ENCODE data around the gene STOML2.
A peak's percentile ranks its signal among the peaks of the same experiment; 100 is the strongest.

STOML2 gene

GRCh38 chr9:35067056-35067455, 35.9 kb downstream of the STOML2 start:
- no peaks in the 10 kb centered on the region for H3K27me3 ChIP-seq (replicated peaks in 2 of 5; ENCODE audit: control insufficient read depth in 4 of 5, insufficient read depth in 5 of 5, low read length in 4 of 5)
- DNase-seq, result no peak
- H3K9me3 ChIP-seq (ENCODE audit: control extremely low read depth in 1 of 5, control insufficient read depth in 4 of 5, insufficient read depth in 2 of 5, low read depth in 1 of 5, low read length in 4 of 5), result no peaks in the 10 kb centered on the region
- no CpG with 5 or more reads among the region's 1 CpG for WGBS (ENCODE audit: insufficient coverage)
- ChIA-PET CTCF (interaction anchor here (0.9 to 3.0 kb wide), 5 partner anchors 10 to 35 kb away, joined by 3 to 21 read pairs (median 3); partner anchors contain the start of gene FANCG), POLR2A (no interaction called here)
- no peak overlapping the region for H3K4me3 ChIP-seq (ENCODE audit: control insufficient read depth in 1 of 7, extremely low read depth in 1 of 7, insufficient read depth in 4 of 7, low read depth in 2 of 7, low read length in 6 of 7)
- H3K4me1 ChIP-seq (ENCODE audit: control extremely low read depth in 1 of 4, control insufficient read depth in 4 of 4, insufficient read depth in 4 of 4, low read length in 3 of 4), result peaks cover 14 to 31% (median 20%) of the 10 kb centered on the region in 4 experiments
- peaks cover 36 to 74% (median 56%) of the 10 kb centered on the region in 4 experiments for H3K36me3 ChIP-seq (ENCODE audit: control insufficient read depth in 4 of 4, insufficient read depth in 4 of 4, low read length in 3 of 4)
- no peak overlapping the region for H3K27ac ChIP-seq (ENCODE audit: insufficient read depth in 1 of 2, low read depth in 1 of 2, low read length in 2 of 2, poor library complexity in 1 of 2, severe bottlenecking in 2 of 2)

GRCh38 chr9:35060548-35061207, 42.3 kb downstream of the STOML2 start:
- Histone ChIP-seq H3K9me3 (ENCODE audit: control extremely low read depth in 1 of 5, control insufficient read depth in 4 of 5, insufficient read depth in 2 of 5, low read depth in 1 of 5, low read length in 4 of 5) (no peaks in the 10 kb centered on the region), H3K4me3 (ENCODE audit: control insufficient read depth in 1 of 7, extremely low read depth in 1 of 7, insufficient read depth in 4 of 7, low read depth in 2 of 7, low read length in 6 of 7) (no peak overlapping the region), H3K36me3 (ENCODE audit: control insufficient read depth in 4 of 4, insufficient read depth in 4 of 4, low read length in 3 of 4) (peaks cover 70 to 98% (median 89%) of the 10 kb centered on the region in 4 experiments), H3K4me1 (ENCODE audit: control extremely low read depth in 1 of 4, control insufficient read depth in 4 of 4, insufficient read depth in 4 of 4, low read length in 3 of 4) (no peaks in the 10 kb centered on the region), H3K27ac (ENCODE audit: insufficient read depth in 1 of 2, low read depth in 1 of 2, low read length in 2 of 2, poor library complexity in 1 of 2, severe bottlenecking in 2 of 2) (no peak overlapping the region), H3K27me3 (replicated peaks in 2 of 5; ENCODE audit: control insufficient read depth in 4 of 5, insufficient read depth in 5 of 5, low read length in 4 of 5) (no peaks in the 10 kb centered on the region)
- no peak for DNase-seq
- CTCF ChIA-PET, result interaction anchor here (2.5 to 3.9 kb wide), 3 partner anchors 9 to 161 kb away, joined by 8 to 22 read pairs (median 20); partner anchors contain the start of gene VCP
- POLR2A ChIA-PET, result no interaction called here
- WGBS (ENCODE audit: insufficient coverage), result 98% methylated on average over 11 of the region's 11 CpGs

GRCh38 chr9:35059438-35059837, 43.5 kb downstream of the STOML2 start:
- CTCF ChIA-PET, result interaction anchor here (1.5 to 3.9 kb wide), 5 partner anchors 7 to 160 kb away, joined by 4 to 22 read pairs (median 8); partner anchors contain the start of gene VCP
- Histone ChIP-seq H3K9me3 (ENCODE audit: control extremely low read depth in 1 of 5, control insufficient read depth in 4 of 5, insufficient read depth in 2 of 5, low read depth in 1 of 5, low read length in 4 of 5) (no peaks in the 10 kb centered on the region), H3K27me3 (replicated peaks in 2 of 5; ENCODE audit: control insufficient read depth in 4 of 5, insufficient read depth in 5 of 5, low read length in 4 of 5) (no peaks in the 10 kb centered on the region), H3K27ac (ENCODE audit: insufficient read depth in 1 of 2, low read depth in 1 of 2, low read length in 2 of 2, poor library complexity in 1 of 2, severe bottlenecking in 2 of 2) (no peak overlapping the region), H3K4me3 (ENCODE audit: control insufficient read depth in 1 of 7, extremely low read depth in 1 of 7, insufficient read depth in 4 of 7, low read depth in 2 of 7, low read length in 6 of 7) (no peak overlapping the region), H3K4me1 (ENCODE audit: control extremely low read depth in 1 of 4, control insufficient read depth in 4 of 4, insufficient read depth in 4 of 4, low read length in 3 of 4) (no peaks in the 10 kb centered on the region), H3K36me3 (ENCODE audit: control insufficient read depth in 4 of 4, insufficient read depth in 4 of 4, low read length in 3 of 4) (peaks cover 61 to 97% (median 87%) of the 10 kb centered on the region in 4 experiments)
- 99% methylated on average over 9 of the region's 10 CpGs for WGBS (ENCODE audit: insufficient coverage)
- POLR2A ChIA-PET, result interaction anchor here (2.2 kb wide), 1 partner anchor 12 kb away, joined by 10 read pairs; the partner anchor contains the start of gene VCP
- DNase-seq, result no peak

GRCh38 chr9:35057271-35057620, 45.7 kb downstream of the STOML2 start:
- Histone ChIP-seq H3K4me3 (ENCODE audit: control insufficient read depth in 1 of 7, extremely low read depth in 1 of 7, insufficient read depth in 4 of 7, low read depth in 2 of 7, low read length in 6 of 7) (no peak overlapping the region), H3K36me3 (ENCODE audit: control insufficient read depth in 4 of 4, insufficient read depth in 4 of 4, low read length in 3 of 4) (peaks cover 52 to 85% (median 69%) of the 10 kb centered on the region in 4 experiments), H3K9me3 (ENCODE audit: control extremely low read depth in 1 of 5, control insufficient read depth in 4 of 5, insufficient read depth in 2 of 5, low read depth in 1 of 5, low read length in 4 of 5) (no peaks in the 10 kb centered on the region), H3K27ac (ENCODE audit: insufficient read depth in 1 of 2, low read depth in 1 of 2, low read length in 2 of 2, poor library complexity in 1 of 2, severe bottlenecking in 2 of 2) (no peak overlapping the region), H3K4me1 (ENCODE audit: control extremely low read depth in 1 of 4, control insufficient read depth in 4 of 4, insufficient read depth in 4 of 4, low read length in 3 of 4) (no peaks in the 10 kb centered on the region), H3K27me3 (replicated peaks in 2 of 5; ENCODE audit: control insufficient read depth in 4 of 5, insufficient read depth in 5 of 5, low read length in 4 of 5) (no peaks in the 10 kb centered on the region)
- DNase-seq, result no peak
- 99% methylated on average over 8 of the region's 8 CpGs for WGBS (ENCODE audit: insufficient coverage)
- ChIA-PET POLR2A (interaction anchor here (1.2 kb wide), 1 partner anchor 11 kb away, joined by 3 read pairs; no protein-coding TSS in a partner anchor), CTCF (interaction anchor here (0.9 to 2.0 kb wide), 4 partner anchors 9 to 157 kb away, joined by 3 to 4 read pairs (median 4); no protein-coding TSS in a partner anchor)

- ChIA-PET POLR2A (interaction anchor here (1.2 kb wide), 1 partner anchor 12 kb away, joined by 3 read pairs; no protein-coding TSS in a partner anchor), CTCF (interaction anchor here (0.9 to 2.0 kb wide), 4 partner anchors 10 to 157 kb away, joined by 3 to 4 read pairs (median 4); no protein-coding TSS in a partner anchor)
- peaks cover 51 to 83% (median 64%) of the 10 kb centered on the region in 4 experiments for H3K36me3 ChIP-seq (ENCODE audit: control insufficient read depth in 4 of 4, insufficient read depth in 4 of 4, low read length in 3 of 4)
- no peaks in the 10 kb centered on the region for H3K4me1 ChIP-seq (ENCODE audit: control extremely low read depth in 1 of 4, control insufficient read depth in 4 of 4, insufficient read depth in 4 of 4, low read length in 3 of 4)
- 97% methylated on average over 6 of the region's 9 CpGs for WGBS (ENCODE audit: insufficient coverage)
- peak in 1 of 3 donors; percentile 23 for DNase-seq
- H3K9me3 ChIP-seq (ENCODE audit: control extremely low read depth in 1 of 5, control insufficient read depth in 4 of 5, insufficient read depth in 2 of 5, low read depth in 1 of 5, low read length in 4 of 5), result no peaks in the 10 kb centered on the region
- H3K4me3 ChIP-seq (ENCODE audit: control insufficient read depth in 1 of 7, extremely low read depth in 1 of 7, insufficient read depth in 4 of 7, low read depth in 2 of 7, low read length in 6 of 7), result no peak overlapping the region
- H3K27ac ChIP-seq (ENCODE audit: insufficient read depth in 1 of 2, low read depth in 1 of 2, low read length in 2 of 2, poor library complexity in 1 of 2, severe bottlenecking in 2 of 2), result no peak overlapping the region
- no peaks in the 10 kb centered on the region for H3K27me3 ChIP-seq (replicated peaks in 2 of 5; ENCODE audit: control insufficient read depth in 4 of 5, insufficient read depth in 5 of 5, low read length in 4 of 5)
These were observed 46.2 kb downstream of the STOML2 start for GRCh38 chr9:35056571-35057270.

GRCh38 chr9:35054871-35055644, 47.9 kb downstream of the STOML2 start:
- peaks cover 38 to 69% (median 49%) of the 10 kb centered on the region in 4 experiments for H3K36me3 ChIP-seq (ENCODE audit: control insufficient read depth in 4 of 4, insufficient read depth in 4 of 4, low read length in 3 of 4)
- H3K27ac ChIP-seq (ENCODE audit: insufficient read depth in 1 of 2, low read depth in 1 of 2, low read length in 2 of 2, poor library complexity in 1 of 2, severe bottlenecking in 2 of 2), result no peak overlapping the region
- POLR2A ChIA-PET, result interaction anchor here (0.6 to 0.9 kb wide), 3 partner anchors 9 to 25 kb away, joined by 3 read pairs; partner anchors contain the start of gene FANCG
- 95% methylated on average over 9 of the region's 14 CpGs for WGBS (ENCODE audit: insufficient coverage)
- DNase-seq, result peak in 1 of 3 donors; percentile 31
- no peak overlapping the region for H3K4me3 ChIP-seq (ENCODE audit: control insufficient read depth in 1 of 7, extremely low read depth in 1 of 7, insufficient read depth in 4 of 7, low read depth in 2 of 7, low read length in 6 of 7)
- no peaks in the 10 kb centered on the region for H3K27me3 ChIP-seq (replicated peaks in 2 of 5; ENCODE audit: control insufficient read depth in 4 of 5, insufficient read depth in 5 of 5, low read length in 4 of 5)
- H3K9me3 ChIP-seq (ENCODE audit: control extremely low read depth in 1 of 5, control insufficient read depth in 4 of 5, insufficient read depth in 2 of 5, low read depth in 1 of 5, low read length in 4 of 5), result no peaks in the 10 kb centered on the region
- H3K4me1 ChIP-seq (ENCODE audit: control extremely low read depth in 1 of 4, control insufficient read depth in 4 of 4, insufficient read depth in 4 of 4, low read length in 3 of 4), result no peaks in the 10 kb centered on the region
- CTCF ChIA-PET, result interaction anchor here (2.3 kb wide), 1 partner anchor 41 kb away, joined by 9 read pairs; the partner anchor contains the start of gene PIGO
